ENCODE results near the gene PTPRCAP. TPM values are rescaled to one million over a fixed set of nuclear protein-coding genes. Genes with fewer than 3 reads are reported as not detected.

PTPRCAP gene
- polyA plus RNA-seq, 3 donors from 2014 or later = 1,315 to 1,354 (median 1,351) TPM

GRCh38 chr11:67458266-67458665 is 20.8 kb upstream of the PTPRCAP start:
- no peak for DNase-seq
- no peak overlapping the region for H3K27ac Mint-ChIP-seq
- peaks cover 0 to 2% of the 10 kb centered on the region in 2 donors for H3K4me1 Mint-ChIP-seq
- no peak overlapping the region for H3K4me3 Mint-ChIP-seq
- peaks cover 0 to 3% (median 2%) of the 10 kb centered on the region in 3 donors for H3K27me3 Mint-ChIP-seq (ENCODE audit: low read depth in 3 of 3)
- peaks cover 0 to 3% (median 0%) of the 10 kb centered on the region in 3 donors for H3K36me3 Mint-ChIP-seq
- H3K9me3 Mint-ChIP-seq = no peaks in the 10 kb centered on the region

GRCh38 chr11:67457453-67457852 is 20.0 kb upstream of the PTPRCAP start:
- Mint-ChIP-seq H3K4me3 (no peak overlapping the region), H3K36me3 (peaks cover 0 to 3% (median 0%) of the 10 kb centered on the region in 3 donors), H3K27me3 (ENCODE audit: low read depth in 3 of 3) (peaks cover 0 to 5% (median 3%) of the 10 kb centered on the region in 3 donors), H3K27ac (no peak overlapping the region), H3K9me3 (no peaks in the 10 kb centered on the region), H3K4me1 (no peaks in the 10 kb centered on the region)
- no peak for DNase-seq

- Mint-ChIP-seq H3K9me3 (no peaks in the 10 kb centered on the region), H3K4me3 (no peak overlapping the region), H3K27me3 (ENCODE audit: low read depth in 3 of 3) (peaks cover 2 to 10% (median 7%) of the 10 kb centered on the region in 3 donors), H3K4me1 (no peaks in the 10 kb centered on the region), H3K36me3 (peaks cover 0 to 3% (median 0%) of the 10 kb centered on the region in 3 donors), H3K27ac (no peak overlapping the region)
- no peak for DNase-seq
Measured at GRCh38 chr11:67456068-67456705, 18.7 kb upstream of the PTPRCAP start.

- Mint-ChIP-seq H3K27ac (no peak within 1 kb of the TSS), H3K36me3 (peaks cover 0 to 3% (median 0%) of the 10 kb centered on the region in 3 donors), H3K9me3 (no peaks in the 10 kb centered on the region), H3K4me3 (no peak within 1 kb of the TSS), H3K4me1 (no peaks in the 10 kb centered on the region), H3K27me3 (ENCODE audit: low read depth in 3 of 3) (peaks cover 2 to 11% (median 8%) of the 10 kb centered on the region in 3 donors)
- no peak for DNase-seq
Measured at GRCh38 chr11:67455054-67455453, 17.6 kb upstream of the PTPRCAP start, which contains the start of gene CABP4. CABP4 (plus strand) TSS chr11:67455354; CDS start chr11:67455424, 70 bp downstream.

GRCh38 chr11:67453816-67454732 is 16.6 kb upstream of the PTPRCAP start:
- DNase-seq = no peak
- Mint-ChIP-seq H3K4me1 (peaks cover 0 to 3% of the 10 kb centered on the region in 2 donors), H3K9me3 (no peaks in the 10 kb centered on the region), H3K27ac (no peak overlapping the region), H3K4me3 (no peak overlapping the region), H3K36me3 (no peaks in the 10 kb centered on the region), H3K27me3 (ENCODE audit: low read depth in 3 of 3) (peaks cover 2 to 12% (median 8%) of the 10 kb centered on the region in 3 donors)

- Mint-ChIP-seq H3K4me3 (no peak within 1 kb of the TSS), H3K27me3 (ENCODE audit: low read depth in 3 of 3) (peaks cover 2 to 13% (median 6%) of the 10 kb centered on the region in 3 donors), H3K36me3 (no peaks in the 10 kb centered on the region), H3K27ac (no peak within 1 kb of the TSS), H3K4me1 (peaks cover 0 to 10% of the 10 kb centered on the region in 2 donors), H3K9me3 (no peaks in the 10 kb centered on the region)
- DNase-seq = no peak
Measured at GRCh38 chr11:67452141-67452952, 14.9 kb upstream of the PTPRCAP start, which contains the start of gene GPR152. GPR152 (minus strand) TSS chr11:67452729; CDS start chr11:67452724, 5 bp downstream.

- peaks cover 1 to 11% of the 10 kb centered on the region in 2 donors for H3K4me1 Mint-ChIP-seq
- DNase-seq = no peak
- no peak overlapping the region for H3K4me3 Mint-ChIP-seq
- no peaks in the 10 kb centered on the region for H3K9me3 Mint-ChIP-seq
- peaks cover 2 to 13% (median 6%) of the 10 kb centered on the region in 3 donors for H3K27me3 Mint-ChIP-seq (ENCODE audit: low read depth in 3 of 3)
- no peaks in the 10 kb centered on the region for H3K36me3 Mint-ChIP-seq
- H3K27ac Mint-ChIP-seq = no peak overlapping the region
Measured at GRCh38 chr11:67451658-67451976, 14.1 kb upstream of the PTPRCAP start.

- Mint-ChIP-seq H3K36me3 (no peaks in the 10 kb centered on the region), H3K4me1 (peaks cover 7 to 16% of the 10 kb centered on the region in 2 donors), H3K9me3 (no peaks in the 10 kb centered on the region), H3K27ac (no peak overlapping the region), H3K27me3 (ENCODE audit: low read depth in 3 of 3) (peaks cover 2 to 13% (median 6%) of the 10 kb centered on the region in 3 donors), H3K4me3 (no peak overlapping the region)
- no peak for DNase-seq
Measured at GRCh38 chr11:67450796-67451657, 13.5 kb upstream of the PTPRCAP start.

GRCh38 chr11:67449116-67449844 is 11.8 kb upstream of the PTPRCAP start:
- peaks cover 4 to 13% (median 5%) of the 10 kb centered on the region in 3 donors for H3K27me3 Mint-ChIP-seq (ENCODE audit: low read depth in 3 of 3)
- H3K4me3 Mint-ChIP-seq = no peak overlapping the region

GRCh38 chr11:67448220-67448609 is 10.7 kb upstream of the PTPRCAP start:
- peak overlapping the region in 2 of 6 donors; percentile 40 to 73 for H3K27ac Mint-ChIP-seq
- no peak for DNase-seq
- H3K4me1 Mint-ChIP-seq = peaks cover 31 to 40% of the 10 kb centered on the region in 2 donors
- no peaks in the 10 kb centered on the region for H3K36me3 Mint-ChIP-seq
- no peaks in the 10 kb centered on the region for H3K9me3 Mint-ChIP-seq
- no peak overlapping the region for H3K4me3 Mint-ChIP-seq
- H3K27me3 Mint-ChIP-seq (ENCODE audit: low read depth in 3 of 3) = peaks cover 9 to 18% (median 11%) of the 10 kb centered on the region in 3 donors

More at GRCh38 chr11:67449116-67449844, 11.8 kb upstream of the PTPRCAP start:
- no peaks in the 10 kb centered on the region for H3K9me3 Mint-ChIP-seq
- no peaks in the 10 kb centered on the region for H3K36me3 Mint-ChIP-seq
- H3K4me1 Mint-ChIP-seq = peaks cover 24 to 33% of the 10 kb centered on the region in 2 donors
- no peak for DNase-seq
- peak overlapping the region in 1 of 6 donors; percentile 6 for H3K27ac Mint-ChIP-seq

- H3K4me3 Mint-ChIP-seq = peak overlapping the region; percentile 82 to 88 (median 84)
- peak overlapping the region; percentile 83 to 94 (median 91) for H3K27ac Mint-ChIP-seq
- no peaks in the 10 kb centered on the region for H3K36me3 Mint-ChIP-seq
- H3K9me3 Mint-ChIP-seq = no peaks in the 10 kb centered on the region
- DNase-seq = no peak
- peaks cover 53 to 61% of the 10 kb centered on the region in 2 donors for H3K4me1 Mint-ChIP-seq
- peaks cover 4 to 14% (median 9%) of the 10 kb centered on the region in 3 donors for H3K27me3 Mint-ChIP-seq (ENCODE audit: low read depth in 3 of 3)
Measured at GRCh38 chr11:67445515-67445914, 8.0 kb upstream of the PTPRCAP start.
